Sciatic nerve (tissue), 2 donors: ENCODE results near the gene BFSP1. TPM values are rescaled to one million over a fixed set of nuclear protein-coding genes. Genes with fewer than 3 reads are reported as not detected.
A peak's percentile ranks its signal among the peaks of the same experiment; 100 is the strongest.

Source experiments
- ATAC-seq: fragments of 200-7000 bp; cut with Tn5 transposase; one replicate; pipeline ENCODE4 v1.9.1; 2020; ENCODE audit warnings: mild to moderate bottlenecking, moderate library complexity
- DNase-seq: peaks from one replicate; pipeline ENCODE4 v3.0.0-alpha.2; 2020; ENCODE audit warnings: low spot score
- intact Hi-C: fragments of 100-400 bp; cut with DNase I; formaldehyde crosslinking; loops from one replicate; pipeline ENCODE4 v1.14.2; 2022
- total RNA-seq: library from RNA; stranded (reverse); fragmentation: NEBNext Ultra II Directional; extraction: Animal tissue kit (Norgen Biotek cat#: 25700); gene quantifications from one replicate; pipeline ENCODE4 v1.2.1, GENCODE V29; 2021
- donor health status: DM: no; HTN: no; CAD: no.
- donor health status: DM: no; HTN: no; CAD: no.

Gene BFSP1
- total RNA-seq, 1 donor from 2014 or later: 0.98 TPM

DNA sequence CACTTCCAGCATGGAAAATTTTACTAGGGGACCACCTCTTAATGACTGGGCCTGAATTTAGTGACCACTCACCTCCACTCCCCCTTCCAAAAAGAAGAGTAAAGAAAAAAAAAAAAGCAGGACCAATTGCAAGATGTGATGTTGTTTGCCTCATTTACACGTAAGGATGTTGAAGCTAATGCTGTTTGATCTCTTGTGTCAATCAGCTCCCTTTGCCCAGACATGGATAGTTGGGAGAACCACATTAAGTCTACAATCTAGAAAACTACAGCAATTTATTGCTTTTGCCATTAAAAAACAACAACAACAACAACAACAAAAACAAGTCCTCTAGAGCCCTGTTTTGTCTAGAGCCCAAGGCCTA, 27.7 kb upstream of the BFSP1 start:
- DNase-seq (no peak), ATAC-seq (no peak)
- intact Hi-C loops: no loop called here

DNA sequence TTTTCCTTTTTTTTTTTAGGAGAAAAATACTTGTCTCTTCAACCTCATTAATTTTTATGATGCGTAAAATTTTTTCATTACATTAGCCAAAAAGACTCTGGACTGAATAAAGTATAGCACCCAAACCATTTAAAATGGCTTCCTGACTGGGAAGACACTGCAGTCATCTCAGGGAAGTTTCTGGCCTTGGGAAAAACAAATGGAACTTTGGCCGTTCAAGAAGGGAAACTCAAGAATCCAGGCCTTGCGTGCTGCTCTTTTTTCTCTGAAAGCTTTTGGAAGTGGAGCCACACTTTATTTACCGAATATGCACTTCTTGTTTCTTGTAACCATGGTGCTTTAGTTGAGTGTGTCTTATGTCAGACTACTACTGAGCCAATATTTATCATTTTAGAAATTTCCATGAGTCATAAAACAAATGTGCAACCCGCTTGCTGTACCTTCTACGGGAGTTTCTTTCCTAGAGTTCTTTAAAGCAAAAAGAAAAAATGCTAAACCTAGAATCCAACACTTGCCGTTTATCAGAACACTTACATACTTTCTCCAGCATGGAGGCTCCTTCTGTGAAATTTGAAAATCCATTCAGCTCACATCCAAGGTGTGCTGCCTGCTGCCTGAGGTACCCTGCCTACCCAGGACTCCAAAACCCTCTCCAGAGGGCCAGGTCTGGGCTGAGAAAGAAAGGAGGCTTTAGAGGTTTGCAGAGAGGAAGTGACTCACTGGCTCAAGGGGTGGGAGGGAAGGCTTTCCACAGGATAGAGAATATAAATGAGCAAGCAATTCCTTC, 27.2 kb upstream of the BFSP1 start:
- ATAC-seq: peak; percentile 83
- intact Hi-C loops: no loop called here
- no peak for DNase-seq

DNA sequence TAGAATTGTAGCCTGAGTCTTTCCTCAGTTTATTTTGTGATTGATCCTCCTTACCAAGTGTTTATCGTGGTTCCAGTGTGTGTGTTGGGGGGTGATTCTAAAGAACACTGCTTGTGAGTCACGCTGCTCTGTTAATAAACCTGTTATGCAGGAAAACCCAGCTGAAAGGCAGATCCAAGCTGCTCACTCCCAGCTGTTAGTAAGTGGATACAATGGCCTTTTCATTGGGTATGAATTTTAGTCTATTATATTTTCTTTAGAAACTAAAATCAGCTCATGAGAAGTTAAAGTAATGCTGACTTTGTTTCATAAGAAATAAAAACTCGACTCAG, 26.5 kb upstream of the BFSP1 start:
- peak; percentile 52 for ATAC-seq
- intact Hi-C loops: no loop called here
- no peak for DNase-seq

DNA sequence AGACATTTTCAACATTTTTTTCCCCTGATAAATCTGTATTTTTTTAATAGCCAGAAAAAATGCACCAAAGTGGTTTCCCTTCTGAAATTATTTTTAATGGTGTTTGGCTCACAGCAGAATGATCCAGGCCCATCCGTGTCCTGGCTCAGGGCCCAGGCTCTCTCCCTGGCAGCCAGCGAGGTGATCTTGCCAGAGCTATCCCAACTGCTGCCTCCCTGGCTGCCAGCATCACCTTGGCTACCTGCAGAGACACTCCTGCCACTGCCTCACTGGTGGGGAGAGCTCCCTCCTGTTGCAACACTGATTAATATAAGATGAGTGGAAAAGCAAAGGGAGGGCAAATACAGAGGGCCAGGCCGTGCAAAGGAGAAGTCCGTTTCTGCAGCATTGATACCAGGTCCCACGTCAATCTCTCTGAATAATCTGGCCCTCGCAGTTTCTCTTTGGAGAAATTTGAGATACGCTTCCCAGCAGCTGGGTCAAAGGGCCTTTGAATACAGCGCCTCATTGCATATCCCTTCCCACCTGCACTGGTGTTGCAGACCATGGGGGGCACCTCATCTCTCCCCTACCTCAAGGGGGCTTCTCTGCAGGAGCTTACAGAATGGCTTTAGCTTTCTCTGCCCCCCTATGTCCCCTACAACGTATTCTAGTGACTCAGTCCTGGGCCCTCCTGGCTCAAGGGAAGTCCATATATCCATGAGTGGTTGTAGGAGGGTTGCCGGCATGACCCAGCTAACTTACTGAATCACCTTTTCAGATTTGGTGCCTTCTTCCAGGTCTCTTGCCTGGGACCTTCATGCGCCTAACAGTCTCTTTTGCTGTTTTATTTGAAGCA, 25.9 kb upstream of the BFSP1 start:
- ATAC-seq (peak; percentile 67), DNase-seq (no peak)
- intact Hi-C loops: no loop called here

DNA sequence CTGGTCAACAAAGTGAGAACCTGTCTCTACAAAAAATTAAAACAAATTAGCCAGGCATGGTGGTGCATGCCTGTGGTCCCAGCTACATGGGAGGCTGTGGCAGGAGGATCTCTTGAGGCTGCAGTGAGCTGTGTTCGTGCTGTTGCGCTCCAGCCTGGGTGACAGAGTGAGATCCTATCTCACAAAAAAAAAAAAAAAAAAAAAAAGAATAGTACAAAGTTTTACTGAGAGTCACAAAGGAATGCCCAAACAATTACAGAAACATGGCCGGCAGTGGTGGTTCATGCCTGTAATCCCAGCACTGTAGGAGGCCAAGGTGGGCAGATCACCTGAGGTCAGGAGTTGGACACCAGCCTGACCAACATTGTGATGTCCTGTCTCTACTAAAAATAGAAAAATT, 23.9 kb upstream of the BFSP1 start:
- ATAC-seq: no peak
- DNase-seq: no peak
- intact Hi-C loops: no loop called here

DNA sequence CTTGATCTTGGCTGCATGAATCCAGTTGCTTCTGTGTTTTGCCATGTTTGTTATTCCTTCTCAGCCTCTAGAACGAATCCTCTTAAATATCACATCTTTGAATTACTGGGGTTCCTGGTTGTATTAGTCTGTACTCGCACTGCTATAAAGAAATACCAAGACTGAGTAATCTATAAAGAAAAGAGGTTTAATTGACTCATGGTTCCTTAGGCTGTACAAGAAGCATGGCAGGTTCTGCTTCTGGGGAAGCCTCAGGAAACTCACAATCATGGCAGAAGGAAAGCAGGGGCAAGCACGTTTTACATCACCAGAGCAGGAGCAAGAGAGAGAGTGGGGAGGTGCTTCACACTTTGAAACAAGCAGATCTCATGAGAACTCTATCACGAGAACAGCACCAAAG, 18.0 kb upstream of the BFSP1 start:
- no peak for ATAC-seq
- DNase-seq: no peak
- intact Hi-C loops: no loop called here

DNA sequence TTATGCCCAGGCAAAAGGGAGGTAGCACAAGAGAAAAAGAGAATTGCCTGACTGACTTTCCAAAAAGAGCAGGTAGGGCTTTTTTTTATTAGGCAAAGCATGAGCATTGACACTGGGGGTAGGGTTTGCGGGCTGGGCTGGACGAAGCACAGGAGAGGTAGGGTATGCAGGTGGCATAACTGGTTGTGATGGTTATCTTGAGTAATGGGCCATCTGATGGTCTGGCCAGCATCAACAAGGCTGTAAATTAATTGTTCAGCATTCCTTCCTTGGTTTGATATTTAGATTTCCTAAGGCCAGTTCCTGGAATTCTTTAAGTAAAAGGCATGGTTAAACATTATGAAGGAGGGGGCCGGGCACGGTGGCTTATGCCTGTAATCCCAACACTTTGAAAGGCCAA, 13.9 kb upstream of the BFSP1 start:
- DNase-seq (no peak), ATAC-seq (no peak)
- intact Hi-C loops: no loop called here

DNA sequence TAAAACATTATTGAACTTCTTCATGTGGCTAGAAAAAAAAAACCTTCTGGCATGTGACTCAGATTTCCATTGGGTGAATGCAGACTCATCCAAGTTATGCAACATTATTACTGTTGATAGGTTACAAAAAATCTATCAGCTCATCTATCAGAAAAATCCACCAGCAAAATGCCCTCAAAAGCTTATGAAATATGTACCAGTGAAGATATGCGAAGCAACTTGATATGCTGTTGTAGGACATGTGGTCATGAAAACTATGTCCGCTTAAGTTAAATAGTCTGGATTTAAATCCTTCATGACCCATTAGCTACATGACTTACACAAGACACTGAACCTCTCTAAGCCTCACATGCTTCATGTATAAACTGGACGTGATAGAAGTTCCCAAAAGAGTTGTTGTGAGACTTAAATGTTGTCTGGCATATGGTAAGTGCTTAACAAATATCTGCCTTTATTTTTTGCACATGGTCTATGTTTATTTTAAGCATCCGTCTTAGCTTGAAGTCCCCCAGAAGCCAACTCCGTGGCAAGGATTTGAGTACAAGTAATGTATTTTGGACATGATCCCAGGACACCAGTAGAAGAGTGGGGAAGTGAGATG, 12.5 kb upstream of the BFSP1 start:
- DNase-seq (no peak), ATAC-seq (peak; percentile 62)
- intact Hi-C loops: no loop called here

DNA sequence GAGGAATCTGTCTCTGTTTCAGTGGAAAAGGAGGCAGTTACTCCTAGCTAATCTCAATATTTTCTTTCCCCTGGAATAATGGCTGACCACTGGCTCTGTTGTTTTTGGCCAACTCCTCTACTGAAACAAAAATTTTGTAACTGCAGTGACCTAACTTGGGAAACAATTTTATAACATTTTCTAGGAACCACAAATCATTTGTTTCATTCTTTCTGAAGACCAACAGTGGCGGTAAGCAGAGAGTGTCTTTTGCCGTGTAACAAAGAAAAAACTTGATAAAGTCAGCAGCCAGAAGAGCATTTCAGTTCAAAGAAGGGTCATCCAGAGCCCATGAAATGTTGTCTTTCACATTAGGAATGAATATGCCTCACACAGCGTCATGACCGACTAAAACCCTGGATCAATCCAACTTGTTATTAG, 11.8 kb upstream of the BFSP1 start:
- DNase-seq: no peak
- peak; percentile 94 for ATAC-seq
- intact Hi-C loops: no loop called here

DNA sequence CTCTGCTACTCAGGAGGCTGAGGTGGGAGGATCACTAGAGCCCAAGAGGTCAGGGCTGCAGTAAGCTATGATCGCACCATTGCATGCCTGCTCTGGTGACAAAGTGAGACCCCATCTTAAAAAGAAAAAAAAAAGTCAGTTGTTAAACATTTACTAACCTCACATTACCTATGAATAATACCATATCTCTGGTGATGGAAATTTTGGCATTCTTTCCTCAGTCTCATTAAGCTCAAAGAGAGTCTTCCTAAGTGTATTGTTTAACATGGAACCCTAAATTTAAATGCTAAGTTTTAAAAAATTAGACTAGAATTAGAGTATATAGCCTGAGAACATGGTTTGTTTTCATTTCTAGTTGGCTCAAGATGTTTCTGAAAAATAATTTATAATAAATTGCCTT, 11.3 kb upstream of the BFSP1 start:
- ATAC-seq (peak; percentile 1), DNase-seq (no peak)
- intact Hi-C loops: no loop called here

DNA sequence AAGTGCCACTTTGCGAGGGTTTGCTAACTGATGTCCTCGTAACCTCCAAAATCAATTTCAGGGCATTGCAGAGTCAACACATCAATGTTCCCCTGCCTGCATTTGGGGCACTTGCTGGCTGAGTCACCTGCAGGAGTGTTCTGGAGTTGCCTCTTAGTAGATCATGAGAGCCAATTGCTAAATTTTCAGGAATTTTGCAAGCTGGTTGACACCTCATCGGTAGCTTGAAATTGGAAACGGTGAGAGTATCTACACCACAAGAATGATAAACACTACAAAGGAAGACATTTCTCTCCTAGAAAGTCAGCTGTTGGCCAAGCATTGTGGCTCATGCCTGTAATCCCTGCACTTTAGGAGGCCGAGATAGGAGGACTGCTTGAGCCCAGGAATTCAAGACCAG, 10.8 kb upstream of the BFSP1 start:
- DNase-seq (no peak), ATAC-seq (no peak)
- intact Hi-C loops: no loop called here

DNA sequence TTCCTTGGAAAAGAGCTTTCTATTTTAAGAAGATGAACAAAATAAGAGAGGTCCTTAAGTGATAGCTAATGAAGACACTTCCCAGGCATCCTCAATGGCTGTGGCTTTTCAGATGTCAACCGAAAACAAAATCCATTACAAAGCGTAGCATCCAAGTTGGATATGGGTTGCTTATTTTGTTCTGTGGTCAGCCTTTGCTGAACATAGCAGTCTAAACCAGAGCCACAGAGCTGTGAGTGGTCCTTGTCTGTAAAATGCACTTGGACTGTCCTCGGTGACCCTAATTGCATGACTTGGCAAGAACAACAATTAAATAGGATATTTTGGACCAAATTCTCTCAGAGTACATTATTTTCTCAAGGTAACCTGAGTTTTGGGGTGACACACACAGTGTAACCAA, 10.4 kb upstream of the BFSP1 start:
- intact Hi-C loops: no loop called here
- DNase-seq (no peak), ATAC-seq (no peak)

DNA sequence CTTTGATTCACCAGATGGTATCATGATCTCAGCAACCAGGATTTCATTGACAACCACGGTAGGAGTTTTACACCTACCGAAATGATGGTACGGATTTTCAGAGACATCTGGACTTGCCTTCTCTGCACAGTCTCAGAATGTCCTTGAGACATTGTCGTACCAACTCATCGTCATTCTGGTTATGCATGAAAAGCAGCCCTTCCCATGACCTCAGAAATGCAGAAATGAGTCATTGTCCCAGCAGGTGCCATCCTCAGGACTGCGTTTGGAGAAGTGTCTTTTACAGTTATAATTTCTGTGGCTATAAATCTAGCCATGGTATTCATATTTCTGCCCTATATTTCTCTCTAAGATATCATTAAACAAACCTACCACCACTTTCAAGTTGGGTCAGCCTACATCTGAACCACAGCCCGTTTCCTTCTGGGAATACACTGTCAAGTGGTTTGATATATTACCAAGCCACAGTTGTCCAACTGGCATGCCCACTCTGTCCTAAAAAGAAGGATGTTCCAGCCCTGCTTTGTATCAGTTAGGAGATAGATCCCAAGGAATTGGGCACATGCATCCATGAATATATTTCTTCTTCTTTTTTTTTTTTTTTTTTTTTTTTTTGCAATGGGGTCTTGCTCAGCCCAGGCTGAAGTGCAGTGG, 7.5 kb upstream of the BFSP1 start:
- intact Hi-C loops: loop anchor here (10.0 kb wide), 2 partner anchors 76 to 366 kb away; no protein-coding TSS in a partner anchor
- no peak for DNase-seq
- no peak for ATAC-seq

DNA sequence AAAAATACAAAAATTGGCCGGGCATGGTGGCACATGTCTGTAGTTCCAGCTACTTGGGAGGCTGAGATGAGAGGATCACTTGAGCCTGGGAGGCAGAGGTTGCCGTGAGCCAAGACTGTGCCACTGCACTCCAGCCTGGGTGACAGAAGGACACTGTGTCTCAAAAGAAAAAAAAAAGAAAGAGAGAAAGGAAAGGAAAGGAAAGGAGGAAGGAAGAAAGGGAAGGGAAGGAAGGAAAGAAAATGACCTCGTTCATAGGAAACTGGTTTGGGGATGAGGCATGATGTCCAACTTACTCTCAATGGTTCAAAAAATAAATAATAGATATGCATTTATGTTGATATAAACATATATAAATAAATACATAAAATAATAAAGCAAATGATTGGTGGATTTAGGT, 6.8 kb upstream of the BFSP1 start:
- intact Hi-C loops: loop anchor here (10.0 kb wide), 2 partner anchors 77 to 367 kb away; no protein-coding TSS in a partner anchor
- ATAC-seq: no peak

DNA sequence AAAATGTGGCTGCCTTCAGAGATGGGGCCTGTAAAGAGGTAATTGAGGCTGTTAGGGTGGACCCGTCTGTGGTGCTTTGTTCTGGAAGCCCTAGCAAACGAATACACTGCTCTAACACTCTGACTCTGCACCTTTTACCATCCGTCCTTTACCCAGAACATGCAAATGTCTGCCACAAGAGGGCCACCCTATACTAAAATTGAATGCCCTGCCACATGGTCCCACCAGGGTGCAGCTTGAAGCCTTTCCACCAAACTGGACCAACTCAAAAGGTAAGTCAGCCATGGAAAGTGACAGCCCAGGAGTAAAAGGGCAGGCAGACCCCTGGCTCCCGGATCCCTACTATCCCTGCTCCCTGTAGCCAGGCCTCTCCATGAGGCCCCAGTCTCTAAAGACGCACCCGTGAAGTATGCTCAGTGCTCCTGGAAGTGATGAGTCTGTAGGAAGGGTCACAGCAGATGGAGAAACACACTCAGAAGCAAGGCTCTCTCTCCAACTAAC, 5.8 kb upstream of the BFSP1 start:
- intact Hi-C loops: loop anchor here (10.0 kb wide), 2 partner anchors 78 to 368 kb away; no protein-coding TSS in a partner anchor
- ATAC-seq (peak; percentile 96), DNase-seq (peak; percentile 77)

More for the DNA sequence above, 6.8 kb upstream of the BFSP1 start:
- DNase-seq: no peak

DNA sequence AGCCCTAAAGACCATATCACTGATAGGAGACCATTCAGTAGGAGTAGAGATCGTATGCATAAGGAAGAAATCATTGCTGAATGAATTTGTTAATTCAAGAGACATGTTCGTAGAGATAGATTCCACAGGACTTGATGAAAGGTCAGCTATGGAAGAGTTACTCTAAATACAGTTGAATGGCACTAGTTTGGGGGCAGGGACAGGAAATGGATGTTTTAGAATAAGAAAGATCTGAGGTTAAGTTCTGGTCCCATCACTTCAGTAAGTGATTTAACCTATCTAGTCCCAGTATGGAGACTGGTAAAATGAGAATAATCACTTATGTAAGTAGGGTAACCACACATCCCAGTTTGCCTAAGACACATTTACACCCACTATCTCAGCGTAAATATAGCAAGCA, 2.9 kb upstream of the BFSP1 start:
- intact Hi-C loops: loop anchor here (10.0 kb wide), 2 partner anchors 81 to 371 kb away; no protein-coding TSS in a partner anchor
- ATAC-seq: no peak
- no peak for DNase-seq

DNA sequence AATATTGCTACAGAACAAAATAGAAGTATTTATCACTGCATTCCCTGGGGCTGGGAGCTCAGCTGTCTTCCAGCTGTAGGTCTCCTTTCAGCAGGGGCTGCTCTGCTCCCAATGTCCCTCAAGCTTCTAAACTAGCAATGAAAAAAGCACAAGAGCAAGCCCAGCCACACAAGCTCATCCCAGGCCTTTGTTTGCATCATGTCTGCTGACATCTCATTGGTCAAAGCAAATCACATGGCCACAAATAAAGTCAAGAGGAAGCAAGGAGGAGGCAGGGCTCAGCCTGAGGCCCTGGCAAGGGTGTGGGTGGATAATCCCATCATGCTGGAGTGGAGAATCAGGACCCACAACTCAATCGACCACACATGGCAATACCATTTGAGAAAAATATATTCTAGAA, 2.2 kb upstream of the BFSP1 start:
- ATAC-seq (peak; percentile 48), DNase-seq (no peak)
- intact Hi-C loops: loop anchor here (10.0 kb wide), 2 partner anchors 81 to 371 kb away; no protein-coding TSS in a partner anchor

DNA sequence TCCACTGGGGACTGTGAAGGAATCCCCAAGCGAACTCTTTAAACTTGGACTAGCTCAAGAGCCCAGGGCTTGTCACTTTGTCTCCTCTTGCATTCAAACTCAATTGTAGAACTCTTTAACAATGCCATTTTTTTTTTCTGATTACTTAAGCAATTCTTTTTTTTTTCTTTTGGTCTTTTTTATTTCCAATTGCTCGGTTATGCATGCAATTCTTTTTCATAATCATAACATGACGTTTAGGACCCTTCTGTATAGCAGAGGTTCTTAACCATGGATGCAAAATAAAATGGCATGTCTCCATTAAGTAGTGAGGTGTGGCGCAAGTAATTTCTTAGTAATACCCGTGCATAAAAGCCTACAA, 466 bp upstream of the BFSP1 start:
- DNase-seq (no peak), ATAC-seq (no peak)
- intact Hi-C loops: loop anchor here (10.0 kb wide), 2 partner anchors 83 to 373 kb away; no protein-coding TSS in a partner anchor

DNA sequence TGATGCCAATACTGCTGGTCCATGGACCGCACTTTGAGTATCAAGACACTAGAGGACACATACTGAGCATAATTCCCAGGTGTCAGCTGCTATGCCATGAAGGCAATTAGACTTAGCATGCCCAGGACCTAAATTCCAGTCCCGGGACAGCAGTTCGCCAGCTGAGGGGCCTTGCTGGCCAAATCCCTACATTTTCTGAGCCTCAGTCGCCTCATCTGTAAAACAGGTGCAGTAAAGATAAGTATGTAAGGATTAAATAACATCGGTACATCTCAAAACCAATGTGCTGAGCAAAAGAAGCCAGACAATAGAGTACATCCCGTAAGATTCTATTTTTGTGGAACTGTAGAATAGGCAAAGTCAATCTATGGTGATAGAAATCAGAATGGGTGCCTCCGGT, 1.0 kb downstream of the BFSP1 start:
- intact Hi-C loops: loop anchor here (10.0 kb wide), 2 partner anchors 85 to 375 kb away; no protein-coding TSS in a partner anchor
- ATAC-seq (no peak), DNase-seq (no peak)
